IPS-18a (cell line): ENCODE results near the gene RAB11FIP3.
"Not testable (repeated sequence)": the region's sequence is repeated elsewhere in the genome, so short reads cannot be mapped to it uniquely, and the experiment has no call there.

Source experiments
- H3K27ac ChIP-seq: one replicate; pipeline ENCODE4 v1.5.1; 2013; ENCODE audit warnings: low read length
- H3K27me3 ChIP-seq: one replicate; pipeline ENCODE4 v1.6.1; 2013; ENCODE audit warnings: mild to moderate bottlenecking, low read length; ENCODE audit not compliant: control insufficient read depth, insufficient read depth
- H3K36me3 ChIP-seq: one replicate; pipeline ENCODE4 v1.6.1; 2013; ENCODE audit warnings: low read depth, low read length; ENCODE audit not compliant: control insufficient read depth
- H3K4me1 ChIP-seq: one replicate; pipeline ENCODE4 v1.6.1; 2013; ENCODE audit warnings: low read depth, low read length; ENCODE audit not compliant: control insufficient read depth
- H3K4me3 ChIP-seq: one replicate; pipeline ENCODE4 v1.5.1; 2013; ENCODE audit warnings: low read length
- H3K9ac ChIP-seq: one replicate; pipeline ENCODE4 v1.6.1; 2013; ENCODE audit warnings: mild to moderate bottlenecking, low read length, moderate library complexity
- H3K9me3 ChIP-seq: one replicate; pipeline ENCODE4 v1.6.1; 2013; ENCODE audit warnings: low read depth, low read length; ENCODE audit not compliant: control insufficient read depth

Gene RAB11FIP3

GRCh38 chr16:494676-495075 lies 69.2 kb downstream of the RAB11FIP3 start:
- H3K36me3 ChIP-seq, H3K4me3 ChIP-seq, H3K9ac ChIP-seq, H3K9me3 ChIP-seq, H3K27me3 ChIP-seq, H3K4me1 ChIP-seq, H3K27ac ChIP-seq: not testable (repeated sequence)

- no peaks in the 10 kb centered on the region for H3K27me3 ChIP-seq
- no peak overlapping the region for H3K27ac ChIP-seq
- no peak overlapping the region for H3K4me3 ChIP-seq
- no peaks in the 10 kb centered on the region for H3K36me3 ChIP-seq
- H3K9ac ChIP-seq = no peak overlapping the region
- H3K4me1 ChIP-seq = peaks cover 4% of the 10 kb centered on the region
- H3K9me3 ChIP-seq = no peaks in the 10 kb centered on the region
Observed at GRCh38 chr16:495127-495748, 69.8 kb downstream of the RAB11FIP3 start.

DNA sequence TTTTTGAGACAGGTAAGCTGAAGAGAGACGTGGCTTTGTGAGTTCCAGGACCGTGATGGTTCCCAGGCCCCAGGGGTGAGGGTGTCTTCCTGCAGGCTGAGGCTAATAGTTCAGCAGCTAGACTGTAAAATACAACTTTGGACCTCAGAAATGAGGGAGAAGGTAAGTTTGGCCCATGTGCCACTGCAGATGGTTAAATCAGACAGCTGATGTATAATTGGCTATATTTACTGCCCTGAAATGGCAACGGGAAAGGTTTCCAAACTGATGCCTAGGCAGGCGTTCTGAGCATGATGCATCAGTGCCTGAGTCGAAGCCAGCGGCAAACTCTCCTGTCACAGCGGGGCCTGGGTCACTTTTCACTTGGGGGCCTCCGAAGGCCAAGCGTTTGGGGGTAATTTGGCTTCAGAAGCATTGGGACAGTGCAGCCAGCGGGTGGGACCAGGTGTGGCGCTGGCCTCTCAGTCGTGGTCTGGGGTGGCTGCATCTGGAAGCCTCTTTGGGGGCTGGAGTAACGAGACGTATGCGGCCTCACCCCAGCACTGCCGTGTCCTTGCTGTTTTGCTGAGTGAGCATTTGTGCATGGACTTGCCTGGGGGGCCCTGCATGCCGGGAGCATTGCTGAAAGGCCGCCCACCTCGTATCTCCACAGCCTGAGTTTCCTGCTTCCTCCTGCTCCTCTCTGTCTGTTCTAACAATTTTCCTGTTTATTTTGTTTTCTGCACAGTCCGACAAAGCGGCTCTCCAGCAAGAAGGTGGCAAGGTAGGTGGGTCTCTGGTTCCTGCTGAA lies 70.8 kb downstream of the RAB11FIP3 start:
- H3K9me3 ChIP-seq = no peaks in the 10 kb centered on the region
- H3K27ac ChIP-seq = no peak overlapping the region
- peaks cover under 1% of the 10 kb centered on the region for H3K4me1 ChIP-seq
- no peaks in the 10 kb centered on the region for H3K36me3 ChIP-seq
- H3K27me3 ChIP-seq = no peaks in the 10 kb centered on the region
- H3K9ac ChIP-seq = no peak overlapping the region
- no peak overlapping the region for H3K4me3 ChIP-seq

DNA sequence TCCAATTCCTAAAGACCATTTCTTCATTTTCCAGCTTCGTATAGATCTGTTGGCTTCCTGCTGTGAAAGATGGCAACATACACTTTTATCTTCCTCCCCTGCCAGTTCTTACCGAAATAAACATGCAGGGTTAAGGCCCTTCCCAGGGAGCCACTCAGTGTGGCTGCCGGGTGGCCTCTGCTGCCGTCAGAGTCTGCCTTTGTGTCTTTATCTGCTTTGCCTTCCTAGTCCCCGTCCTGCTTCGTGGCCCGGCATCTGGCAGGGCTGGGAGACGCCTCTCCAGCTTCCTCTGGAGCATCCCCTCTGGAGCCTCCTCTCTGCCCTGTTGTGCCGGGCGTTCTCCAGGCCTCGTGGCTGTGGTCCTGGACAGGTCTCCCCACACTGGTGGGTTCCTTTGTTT lies 71.8 kb downstream of the RAB11FIP3 start:
- no peaks in the 10 kb centered on the region for H3K4me1 ChIP-seq
- H3K36me3 ChIP-seq = no peaks in the 10 kb centered on the region
- H3K9ac ChIP-seq = no peak overlapping the region

DNA sequence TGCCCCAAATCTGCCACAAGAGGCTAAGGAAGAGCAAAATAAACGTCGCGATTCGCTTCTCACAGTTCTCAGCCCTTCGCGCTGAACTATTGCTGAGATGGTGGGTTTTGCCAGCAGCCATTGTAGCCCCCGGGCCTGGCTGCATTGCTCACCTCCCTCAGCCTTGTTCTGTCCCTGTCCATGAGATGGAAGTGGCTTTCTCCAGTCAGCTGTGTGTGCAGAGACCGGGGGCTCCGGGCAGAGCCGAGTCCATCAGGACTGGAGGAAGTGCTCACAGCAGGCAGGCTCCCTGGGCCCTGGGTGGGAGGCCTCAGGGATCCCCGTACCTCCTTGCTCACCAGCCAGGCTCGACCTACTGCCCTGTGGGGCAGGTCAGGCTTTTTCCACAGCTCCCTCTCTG lies 74.5 kb downstream of the RAB11FIP3 start:
- H3K4me3 ChIP-seq = no peak overlapping the region
- no peaks in the 10 kb centered on the region for H3K27me3 ChIP-seq
- H3K4me1 ChIP-seq = no peaks in the 10 kb centered on the region
- H3K36me3 ChIP-seq = no peaks in the 10 kb centered on the region
- H3K27ac ChIP-seq = no peak overlapping the region
- H3K9me3 ChIP-seq = no peaks in the 10 kb centered on the region
- no peak overlapping the region for H3K9ac ChIP-seq

More for the DNA sequence above, 71.8 kb downstream of the RAB11FIP3 start:
- Histone ChIP-seq H3K27ac (no peak overlapping the region), H3K27me3 (no peaks in the 10 kb centered on the region), H3K4me3 (no peak overlapping the region), H3K9me3 (no peaks in the 10 kb centered on the region)

DNA sequence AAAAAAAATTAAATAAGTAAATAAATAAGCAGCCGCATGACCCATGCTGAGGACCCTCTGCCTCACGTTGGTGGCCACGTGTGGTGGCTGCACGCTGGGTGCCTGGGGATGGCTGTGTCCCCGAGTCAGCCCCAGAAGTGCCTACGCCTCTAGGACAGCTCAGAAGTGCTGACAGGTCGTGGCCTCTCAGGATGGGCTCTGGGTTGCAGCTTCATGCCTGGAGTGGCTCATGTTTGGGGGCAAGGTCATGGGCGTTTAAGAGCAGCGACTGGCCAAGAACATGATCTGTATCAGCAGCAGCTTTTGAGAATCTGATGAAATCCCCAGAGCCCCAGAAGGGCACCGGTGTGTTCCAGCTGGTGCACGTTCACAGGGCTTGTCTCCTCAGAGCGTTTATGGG lies 75.3 kb downstream of the RAB11FIP3 start:
- no peaks in the 10 kb centered on the region for H3K4me1 ChIP-seq
- H3K27ac ChIP-seq = no peak overlapping the region
- no peaks in the 10 kb centered on the region for H3K9me3 ChIP-seq
- no peak overlapping the region for H3K9ac ChIP-seq
- H3K27me3 ChIP-seq = no peaks in the 10 kb centered on the region
- no peaks in the 10 kb centered on the region for H3K36me3 ChIP-seq
- no peak overlapping the region for H3K4me3 ChIP-seq

- no peaks in the 10 kb centered on the region for H3K9me3 ChIP-seq
- no peaks in the 10 kb centered on the region for H3K27me3 ChIP-seq
- H3K4me1 ChIP-seq = no peaks in the 10 kb centered on the region
- no peak overlapping the region for H3K4me3 ChIP-seq
- H3K27ac ChIP-seq = no peak overlapping the region
- no peak overlapping the region for H3K9ac ChIP-seq
- H3K36me3 ChIP-seq = no peaks in the 10 kb centered on the region
Observed at GRCh38 chr16:502179-502943, 76.9 kb downstream of the RAB11FIP3 start.

GRCh38 chr16:503150-504071 lies 78.0 kb downstream of the RAB11FIP3 start:
- Histone ChIP-seq H3K4me3 (no peak overlapping the region), H3K36me3 (no peaks in the 10 kb centered on the region), H3K9me3 (no peaks in the 10 kb centered on the region), H3K4me1 (no peaks in the 10 kb centered on the region), H3K9ac (no peak overlapping the region), H3K27me3 (no peaks in the 10 kb centered on the region), H3K27ac (no peak overlapping the region)

DNA sequence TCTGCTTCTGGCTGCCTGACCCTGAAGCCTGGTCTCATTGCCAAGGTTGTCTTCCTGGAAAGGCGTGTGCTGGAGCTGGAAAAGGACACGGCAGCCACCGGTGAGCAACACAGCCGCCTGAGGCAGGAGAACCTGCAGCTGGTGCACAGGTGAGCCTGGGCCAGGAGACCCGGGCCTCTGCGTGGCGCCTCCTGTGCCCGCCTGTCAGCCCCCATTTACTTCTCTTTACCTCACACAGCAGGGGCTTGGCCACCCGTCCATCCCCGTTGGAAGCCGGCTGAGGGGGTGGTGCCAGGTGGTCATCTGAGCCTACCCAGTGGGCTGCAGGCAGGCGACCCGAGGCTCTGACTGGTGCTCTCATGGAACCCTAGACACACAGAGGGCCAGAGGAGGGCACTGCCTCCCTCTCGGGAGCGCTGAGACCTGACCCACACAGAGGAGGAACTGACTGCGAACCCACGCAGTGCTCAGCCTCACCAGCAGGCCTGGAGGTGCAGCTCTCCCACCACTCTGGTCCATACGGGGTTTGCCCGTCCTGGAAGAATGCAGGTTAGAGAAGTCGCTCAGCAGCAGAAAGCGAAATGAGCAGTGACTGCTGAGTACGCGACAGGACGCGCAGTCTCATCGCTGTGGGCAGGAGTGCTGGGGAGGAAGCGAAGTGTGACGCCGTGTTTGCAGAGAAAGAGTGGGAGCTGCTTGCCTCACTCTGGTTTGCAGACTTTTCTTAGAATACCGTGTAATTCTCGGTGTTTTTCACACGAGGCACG lies 80.2 kb downstream of the RAB11FIP3 start:
- H3K9me3 ChIP-seq = no peaks in the 10 kb centered on the region
- no peaks in the 10 kb centered on the region for H3K36me3 ChIP-seq
- H3K27ac ChIP-seq = no peak overlapping the region
- H3K4me1 ChIP-seq = no peaks in the 10 kb centered on the region
- no peak overlapping the region for H3K4me3 ChIP-seq
- H3K27me3 ChIP-seq = no peaks in the 10 kb centered on the region
- no peak overlapping the region for H3K9ac ChIP-seq

DNA sequence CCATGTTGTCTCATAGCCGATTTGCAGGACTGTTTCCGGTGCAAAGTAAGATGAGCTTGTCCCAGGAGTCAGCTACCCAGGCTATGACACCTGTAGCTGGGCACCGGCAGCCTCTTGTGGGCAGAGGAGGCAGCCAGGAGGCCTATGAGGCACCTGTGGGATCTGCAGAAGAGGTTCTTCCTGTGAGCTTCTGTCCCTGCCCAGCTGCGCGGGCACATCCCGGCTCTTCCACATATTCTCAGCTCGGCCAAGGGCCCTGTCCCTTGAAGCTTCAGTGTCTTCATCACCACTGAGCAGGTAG lies 80.7 kb downstream of the RAB11FIP3 start:
- Histone ChIP-seq H3K27ac (no peak overlapping the region), H3K36me3 (no peaks in the 10 kb centered on the region), H3K9ac (no peak overlapping the region), H3K4me3 (no peak overlapping the region), H3K27me3 (no peaks in the 10 kb centered on the region), H3K9me3 (no peaks in the 10 kb centered on the region), H3K4me1 (no peaks in the 10 kb centered on the region)
